ENCODE data around the gene MAT2B. TPM values are rescaled to one million over a fixed set of nuclear protein-coding genes. Genes with fewer than 3 reads are reported as not detected.

MAT2B gene
- total and polyA plus RNA-seq, 2 of the 13 experiments (the other 11 are each of a cell fraction or from before 2014, with no cell fraction given) = 20.2 to 37.1 TPM

DNA sequence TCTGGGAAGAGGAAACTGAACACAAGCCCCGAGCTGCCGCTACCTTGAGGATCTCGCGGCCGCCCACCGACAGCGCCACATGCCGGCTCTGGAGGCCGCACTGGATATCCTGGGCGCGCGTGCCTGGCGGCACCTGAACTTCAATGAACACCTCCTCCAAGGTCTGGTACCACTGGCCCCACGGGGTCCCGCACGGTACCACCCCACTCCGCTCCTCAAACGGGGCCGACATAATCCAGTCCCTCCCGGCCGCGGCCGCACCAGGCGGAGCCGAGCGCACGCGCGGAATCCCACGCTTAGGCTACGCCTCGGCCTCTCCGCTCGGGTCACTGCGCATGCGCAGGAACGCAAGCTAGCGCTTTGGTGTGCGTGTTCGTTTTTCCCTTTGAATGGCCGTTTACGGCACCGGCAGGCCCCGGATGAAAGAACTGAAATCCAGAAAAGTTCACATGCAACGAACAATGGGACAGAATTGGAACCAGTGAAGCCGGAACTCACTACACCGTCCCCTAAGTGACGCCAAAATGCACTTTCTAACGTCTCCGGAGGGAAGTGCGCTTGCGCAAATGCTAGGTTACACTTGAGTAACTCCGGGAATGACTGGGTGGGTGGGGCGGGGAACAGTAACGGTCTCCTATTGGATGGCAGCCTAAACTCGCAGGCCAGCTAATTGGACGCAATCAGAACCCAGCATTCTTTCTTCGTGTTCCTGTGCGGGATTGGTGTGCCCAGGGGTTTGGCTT, 45.4 kb upstream of the MAT2B start, which contains the start of gene NUDCD2 (continued):
- no peak for TF ChIP-seq ZBTB40 (IDR thresholded peaks at IDR 0.05)
- peak; percentile 81 for TF ChIP-seq ZBTB40 (CRISPR knock-in tag; IDR thresholded peaks at IDR 0.05)
- no peak for TF ChIP-seq BRCA1 (CRISPR knock-in tag; IDR thresholded peaks at IDR 0.05)
- TF ChIP-seq, protein P1, sequence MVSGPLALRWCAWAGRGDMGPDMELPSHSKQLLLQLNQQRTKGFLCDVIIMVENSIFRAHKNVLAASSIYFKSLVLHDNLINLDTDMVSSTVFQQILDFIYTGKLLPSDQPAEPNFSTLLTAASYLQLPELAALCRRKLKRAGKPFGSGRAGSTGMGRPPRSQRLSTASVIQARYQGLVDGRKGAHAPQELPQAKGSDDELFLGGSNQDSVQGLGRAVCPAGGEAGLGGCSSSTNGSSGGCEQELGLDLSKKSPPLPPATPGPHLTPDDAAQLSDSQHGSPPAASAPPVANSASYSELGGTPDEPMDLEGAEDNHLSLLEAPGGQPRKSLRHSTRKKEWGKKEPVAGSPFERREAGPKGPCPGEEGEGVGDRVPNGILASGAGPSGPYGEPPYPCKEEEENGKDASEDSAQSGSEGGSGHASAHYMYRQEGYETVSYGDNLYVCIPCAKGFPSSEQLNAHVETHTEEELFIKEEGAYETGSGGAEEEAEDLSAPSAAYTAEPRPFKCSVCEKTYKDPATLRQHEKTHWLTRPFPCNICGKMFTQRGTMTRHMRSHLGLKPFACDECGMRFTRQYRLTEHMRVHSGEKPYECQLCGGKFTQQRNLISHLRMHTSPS (CRISPR knock-in tag; IDR thresholded peaks at IDR 0.05; ENCODE audit: low read depth) = no peak
- TF ChIP-seq NFE2L2 (IDR thresholded peaks at IDR 0.05; ENCODE audit: low read length) = no peak
- TF ChIP-seq BATF2 (CRISPR knock-in tag; IDR thresholded peaks at IDR 0.05) = no peak
- TF ChIP-seq MAFG (CRISPR knock-in tag; IDR thresholded peaks at IDR 0.05) = 0 out of 2 replicates have a peak, but pooled peaks have one; percentile 25
- no peak; the same call in 1 of the 2 replicates for TF ChIP-seq NR2F2 (IDR thresholded peaks at IDR 0.05; ENCODE audit: borderline replicate concordance, low read depth)
- TF ChIP-seq, protein P2, sequence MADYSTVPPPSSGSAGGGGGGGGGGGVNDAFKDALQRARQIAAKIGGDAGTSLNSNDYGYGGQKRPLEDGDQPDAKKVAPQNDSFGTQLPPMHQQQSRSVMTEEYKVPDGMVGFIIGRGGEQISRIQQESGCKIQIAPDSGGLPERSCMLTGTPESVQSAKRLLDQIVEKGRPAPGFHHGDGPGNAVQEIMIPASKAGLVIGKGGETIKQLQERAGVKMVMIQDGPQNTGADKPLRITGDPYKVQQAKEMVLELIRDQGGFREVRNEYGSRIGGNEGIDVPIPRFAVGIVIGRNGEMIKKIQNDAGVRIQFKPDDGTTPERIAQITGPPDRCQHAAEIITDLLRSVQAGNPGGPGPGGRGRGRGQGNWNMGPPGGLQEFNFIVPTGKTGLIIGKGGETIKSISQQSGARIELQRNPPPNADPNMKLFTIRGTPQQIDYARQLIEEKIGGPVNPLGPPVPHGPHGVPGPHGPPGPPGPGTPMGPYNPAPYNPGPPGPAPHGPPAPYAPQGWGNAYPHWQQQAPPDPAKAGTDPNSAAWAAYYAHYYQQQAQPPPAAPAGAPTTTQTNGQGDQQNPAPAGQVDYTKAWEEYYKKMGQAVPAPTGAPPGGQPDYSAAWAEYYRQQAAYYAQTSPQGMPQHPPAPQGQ (CRISPR knock-in tag; IDR thresholded peaks at IDR 0.05; ENCODE audit: borderline replicate concordance) = 0 out of 2 replicates have a peak, but pooled peaks have one; percentile 77
- no peak for TF ChIP-seq ZNF770 (CRISPR knock-in tag; IDR thresholded peaks at IDR 0.05)
- TF ChIP-seq ZNF12 (CRISPR knock-in tag; IDR thresholded peaks at IDR 0.05) = peak; percentile 34; the same call in 1 of the 2 replicates
- TF ChIP-seq ZNF644 (CRISPR knock-in tag; IDR thresholded peaks at IDR 0.05; ENCODE audit: low read depth) = no peak
- TF ChIP-seq NFYC (CRISPR knock-in tag; IDR thresholded peaks at IDR 0.05) = peak; percentile 87
